GM12873 (cell line): Measurements from ENCODE around the gene PRDM10.

Experiments
- CTCF ChIP-seq: IDR thresholded peaks from 2 replicates; pipeline ENCODE4 v1.5.1; 2012; ENCODE audit warnings: low read depth, mild to moderate bottlenecking, moderate library complexity, low read length, control low read depth; ENCODE audit not compliant: insufficient read depth; ENCODE audit errors: missing control alignments

Gene PRDM10

GRCh38 chr11:130040281-130040940 lies 37.8 kb upstream of the PRDM10 start:
- no peak for TF ChIP-seq CTCF

GRCh38 chr11:130037881-130038585 lies 35.4 kb upstream of the PRDM10 start:
- TF ChIP-seq CTCF = no peak

- no peak for TF ChIP-seq CTCF
These were observed 34.4 kb upstream of the PRDM10 start for GRCh38 chr11:130037058-130037457.

- no peak for TF ChIP-seq CTCF
These were observed 31.6 kb upstream of the PRDM10 start for GRCh38 chr11:130034236-130034635.

- TF ChIP-seq CTCF = no peak
These were observed 30.3 kb upstream of the PRDM10 start for GRCh38 chr11:130032931-130033330.

- no peak for TF ChIP-seq CTCF
These were observed 29.3 kb upstream of the PRDM10 start for GRCh38 chr11:130031945-130032344.

- TF ChIP-seq CTCF = no peak
These were observed 28.4 kb upstream of the PRDM10 start for GRCh38 chr11:130031056-130031455.
